ENCODE data around the gene SNX13. TPM values are rescaled to one million over a fixed set of nuclear protein-coding genes. Genes with fewer than 3 reads are reported as not detected.
"Not testable (repeated sequence)": the region's sequence is repeated elsewhere in the genome, so short reads cannot be mapped to it uniquely, and the experiment has no call there.

Gene SNX13
- total RNA-seq, 4 donors from 2014 or later = 59.2 to 88.4 (median 68.9) TPM

GRCh38 chr7:17816903-17817302, 123.4 kb downstream of the SNX13 start:
- DNase-seq (ENCODE audit: low spot score) = no peak
- TF ChIP-seq CTCF (IDR thresholded peaks at IDR 0.05) = no peak
- no peak for ATAC-seq (ENCODE audit: low FRiP score)

- no peak for TF ChIP-seq CTCF (IDR thresholded peaks at IDR 0.05)
- DNase-seq (ENCODE audit: low spot score) = no peak
- no peak for ATAC-seq (ENCODE audit: low FRiP score)
These were observed 125.0 kb downstream of the SNX13 start for GRCh38 chr7:17815318-17815717.

- DNase-seq (ENCODE audit: low spot score) (no peak), ATAC-seq (ENCODE audit: low FRiP score) (no peak)
- TF ChIP-seq CTCF (IDR thresholded peaks at IDR 0.05) = no peak
These were observed 126.2 kb downstream of the SNX13 start for GRCh38 chr7:17814058-17814457.

GRCh38 chr7:17809215-17809614, 131.1 kb downstream of the SNX13 start:
- ATAC-seq (ENCODE audit: low FRiP score); DNase-seq (ENCODE audit: low spot score): not testable (repeated sequence)

GRCh38 chr7:17807242-17807641, 133.1 kb downstream of the SNX13 start:
- ATAC-seq (ENCODE audit: low FRiP score) (no peak), DNase-seq (ENCODE audit: low spot score) (no peak)
- TF ChIP-seq CTCF (IDR thresholded peaks at IDR 0.05) = no peak

- TF ChIP-seq CTCF (IDR thresholded peaks at IDR 0.05) = no peak
- ATAC-seq (ENCODE audit: low FRiP score) (no peak), DNase-seq (ENCODE audit: low spot score) (no peak)
These were observed 133.7 kb downstream of the SNX13 start for GRCh38 chr7:17806631-17807030.

- no peak for ATAC-seq (ENCODE audit: low FRiP score)
- no peak for TF ChIP-seq CTCF (IDR thresholded peaks at IDR 0.05)
- no peak for DNase-seq (ENCODE audit: low spot score)
These were observed 138.2 kb downstream of the SNX13 start for GRCh38 chr7:17802056-17802455.
